NCI-H226 (cell line): Measurements from ENCODE around the gene SUB1.
"Not testable (repeated sequence)": the region's sequence is repeated elsewhere in the genome, so short reads cannot be mapped to it uniquely, and the experiment has no call there.

ENCODE experiments used
- DNase-seq: peaks from one replicate; pipeline ENCODE4 v3.0.0-alpha.2; 2015

Gene SUB1

DNA sequence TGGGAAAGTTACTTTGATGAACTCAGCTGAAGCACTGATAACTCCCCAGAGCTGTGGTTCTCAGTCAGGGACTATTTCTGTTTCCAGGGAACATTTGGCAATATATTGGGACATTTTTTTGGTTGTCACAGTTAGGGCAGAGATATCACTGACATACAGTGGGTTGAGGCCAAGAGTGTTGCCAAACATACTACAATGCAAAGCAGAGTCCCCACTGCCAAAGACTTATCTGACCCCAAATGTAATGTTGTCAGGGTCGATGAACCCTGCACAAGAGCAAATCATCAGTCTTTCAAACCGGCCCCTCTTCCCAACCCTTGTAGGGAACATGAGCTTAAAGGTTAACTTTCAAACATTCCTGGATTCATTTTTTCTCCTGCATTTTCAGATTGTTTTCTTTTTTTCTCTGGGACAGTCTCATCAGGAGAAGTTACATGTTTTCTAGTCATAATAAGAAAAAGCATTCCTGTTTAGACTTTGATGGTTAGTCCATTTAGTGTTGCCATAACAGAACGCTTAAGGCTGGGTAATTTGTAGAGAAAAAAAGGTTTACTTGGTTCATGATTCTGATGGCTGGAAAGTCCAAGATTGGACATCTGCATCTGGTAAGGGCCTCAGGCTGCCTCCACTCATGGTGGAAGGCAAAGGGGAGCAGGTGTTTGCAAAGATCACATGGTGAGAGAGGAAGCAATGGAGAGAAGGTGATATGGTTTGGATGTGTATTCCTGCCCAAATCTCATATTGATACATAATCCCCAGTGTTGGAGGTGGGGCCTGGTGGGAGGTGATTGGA lies 18.8 kb upstream of the SUB1 start:
- DNase-seq: no peak

DNA sequence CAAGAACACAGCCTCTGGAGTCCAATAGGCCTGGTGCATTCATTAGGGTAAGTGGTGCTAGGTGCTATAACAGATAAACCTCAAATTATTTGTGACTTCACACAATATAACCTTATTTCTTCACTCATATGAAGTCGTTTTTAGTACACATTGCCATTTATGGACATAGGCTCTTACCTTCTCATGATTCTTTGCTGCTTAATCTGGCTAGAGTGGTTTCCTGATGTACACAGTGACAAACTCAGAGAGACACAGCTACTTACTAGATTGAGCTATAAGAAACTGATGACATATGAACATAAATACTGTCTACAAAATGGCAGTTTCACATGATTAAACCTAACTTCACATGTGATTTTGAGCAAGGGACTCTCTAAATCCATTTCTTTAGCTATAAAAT lies 14.2 kb upstream of the SUB1 start:
- no peak for DNase-seq

DNA sequence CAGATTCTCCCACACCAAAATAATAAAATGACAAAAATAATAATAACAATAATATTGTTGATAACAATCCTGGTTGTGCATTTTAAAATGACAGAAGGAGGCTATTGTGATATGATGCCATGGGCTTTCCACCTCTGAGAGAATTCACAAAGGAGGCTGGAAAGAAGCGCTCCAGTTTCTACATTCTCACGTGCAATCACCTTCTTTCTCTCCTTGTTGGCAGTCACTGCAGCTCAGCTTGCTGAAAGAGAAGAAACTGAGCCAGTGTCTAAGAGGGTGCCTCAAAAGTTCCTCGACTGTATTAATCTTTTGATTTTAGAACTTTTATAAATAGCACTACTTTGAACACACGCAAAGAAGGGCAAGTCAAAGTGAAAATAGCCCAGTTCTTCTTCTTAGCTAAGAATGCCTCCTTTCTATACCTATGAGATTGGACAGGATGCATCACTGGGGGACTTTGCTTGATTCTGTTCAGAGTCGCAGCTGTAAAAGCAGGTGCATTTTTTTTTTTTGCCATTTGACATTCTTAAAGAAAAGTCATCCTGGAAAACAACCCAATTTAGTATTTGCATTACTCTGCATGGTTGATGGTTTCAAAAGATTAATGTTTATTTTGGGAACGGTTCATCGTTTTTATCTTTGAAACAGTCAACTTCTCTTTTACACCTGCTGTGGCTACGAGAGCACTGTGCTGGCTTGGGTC lies 12.4 kb upstream of the SUB1 start:
- DNase-seq: no peak

DNA sequence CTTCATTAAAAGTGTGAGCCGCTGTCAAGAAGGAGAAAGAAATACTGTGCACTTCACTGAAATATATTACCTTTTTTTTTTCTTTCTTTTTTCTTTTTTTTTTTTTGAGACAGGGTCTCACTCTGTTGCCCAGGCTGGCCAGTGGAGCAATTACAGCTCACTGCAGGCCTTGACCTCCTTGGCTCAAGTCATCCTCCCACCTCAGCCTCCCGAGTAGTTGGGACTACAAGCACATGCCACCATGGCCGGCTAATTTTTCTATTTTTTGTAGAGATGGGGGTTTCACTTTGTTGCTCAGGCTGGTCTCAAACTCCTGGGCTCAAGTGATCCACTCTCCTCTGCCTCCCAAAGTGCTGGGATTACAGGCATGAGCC lies 11.9 kb upstream of the SUB1 start:
- DNase-seq: not testable (repeated sequence)

DNA sequence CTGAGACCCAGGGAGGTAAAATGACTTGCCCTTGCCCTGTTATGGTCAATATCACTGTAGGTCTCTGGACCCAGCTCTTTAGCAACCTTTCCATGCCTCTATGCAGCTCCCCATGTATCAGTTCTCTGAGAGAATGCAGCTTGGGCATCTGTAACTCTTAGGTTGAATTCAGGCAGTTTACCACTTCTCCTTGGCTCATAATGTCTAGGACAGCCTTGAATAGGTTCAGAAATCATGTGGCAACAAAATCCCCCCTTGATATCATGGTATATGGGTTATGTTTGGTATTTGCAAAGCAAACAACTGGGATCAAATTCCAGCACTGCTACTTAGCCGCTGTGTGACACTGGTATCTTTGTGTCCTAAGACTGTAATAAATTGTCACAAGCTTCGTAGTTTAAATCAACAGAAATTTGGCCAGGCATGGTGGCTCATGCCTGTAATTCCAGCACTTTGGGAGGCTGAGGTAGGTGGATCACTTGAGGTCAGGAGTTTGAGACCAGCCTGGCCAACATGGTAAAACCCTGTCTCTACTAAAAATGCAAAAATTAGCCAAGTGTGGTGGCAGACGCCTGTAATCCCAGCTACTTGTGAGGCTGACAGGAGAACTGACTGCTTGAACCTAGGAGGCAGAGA lies 10.7 kb upstream of the SUB1 start:
- no peak for DNase-seq

DNA sequence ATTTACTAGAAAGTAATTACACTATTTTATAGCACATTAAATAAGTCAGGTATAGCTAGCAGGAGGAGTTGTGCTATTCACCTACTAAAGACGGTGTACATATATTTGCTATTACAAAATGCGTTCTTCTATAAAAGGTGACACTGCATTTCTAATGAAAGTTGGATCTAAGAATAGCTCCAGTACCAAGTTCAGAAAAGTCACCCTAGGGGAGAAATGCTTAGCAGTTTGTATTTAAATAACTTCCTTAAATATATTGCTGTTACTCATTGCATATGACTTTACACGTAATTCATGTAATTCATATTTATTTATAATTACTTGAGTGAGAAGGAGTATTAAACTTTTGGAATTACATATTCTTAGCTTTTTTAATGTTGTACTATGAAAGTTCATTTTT lies 7.0 kb upstream of the SUB1 start:
- no peak for DNase-seq

DNA sequence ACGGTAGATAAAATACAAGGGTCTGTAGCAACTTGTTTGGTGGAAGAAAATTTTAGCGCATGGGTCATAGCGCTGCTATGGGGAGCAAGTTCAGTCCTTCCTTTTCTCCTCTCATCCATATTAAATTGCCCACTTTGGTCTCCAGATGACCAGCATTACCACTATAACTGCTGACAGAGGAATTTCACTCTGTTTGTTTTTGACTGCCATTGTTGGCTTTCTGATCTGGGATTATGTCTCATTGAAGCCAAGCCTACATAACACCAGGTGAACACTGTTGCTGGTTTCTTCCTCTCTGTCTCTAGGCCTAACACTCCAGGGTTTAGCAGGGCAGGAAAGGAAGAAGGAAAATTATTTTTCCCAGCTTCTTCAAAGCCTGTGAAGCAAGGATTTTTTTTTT lies 6.6 kb upstream of the SUB1 start:
- DNase-seq: no peak

DNA sequence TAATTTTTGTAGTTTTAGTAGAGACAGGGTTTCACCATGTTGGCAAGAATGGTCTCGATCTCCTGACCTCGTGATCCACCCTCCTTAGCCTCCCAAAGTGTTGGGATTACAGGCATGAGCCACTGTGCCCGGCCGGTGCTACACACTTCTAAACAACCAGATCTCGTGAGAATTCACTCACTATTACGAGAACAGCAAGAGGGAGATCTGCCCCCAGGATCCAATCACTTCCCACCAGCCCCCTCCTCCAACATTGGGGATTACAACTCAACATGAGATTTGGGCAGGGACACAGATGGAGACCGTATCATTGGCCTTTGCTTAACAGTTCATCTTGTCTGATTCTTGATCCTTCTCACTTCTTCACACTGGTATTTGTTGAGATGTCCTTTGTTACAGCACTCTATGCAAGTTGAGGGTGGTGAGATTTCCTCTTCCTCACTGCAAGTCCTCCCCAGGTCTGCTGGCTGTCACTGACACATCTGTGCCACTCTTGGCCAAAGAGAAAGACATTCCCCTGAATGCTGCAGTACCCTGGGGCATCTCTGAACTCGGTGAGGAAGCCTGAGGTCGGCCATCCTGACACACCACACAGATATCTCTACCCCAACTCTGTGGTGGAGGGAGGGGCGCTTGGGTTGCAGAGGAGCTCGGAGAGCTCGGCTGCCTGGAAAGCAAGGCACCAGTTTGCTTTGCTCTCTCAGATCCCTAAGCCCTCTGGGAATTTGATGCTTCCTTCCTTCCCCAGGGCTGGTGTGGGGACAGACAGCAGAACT lies 4.2 kb upstream of the SUB1 start:
- DNase-seq: no peak

DNA sequence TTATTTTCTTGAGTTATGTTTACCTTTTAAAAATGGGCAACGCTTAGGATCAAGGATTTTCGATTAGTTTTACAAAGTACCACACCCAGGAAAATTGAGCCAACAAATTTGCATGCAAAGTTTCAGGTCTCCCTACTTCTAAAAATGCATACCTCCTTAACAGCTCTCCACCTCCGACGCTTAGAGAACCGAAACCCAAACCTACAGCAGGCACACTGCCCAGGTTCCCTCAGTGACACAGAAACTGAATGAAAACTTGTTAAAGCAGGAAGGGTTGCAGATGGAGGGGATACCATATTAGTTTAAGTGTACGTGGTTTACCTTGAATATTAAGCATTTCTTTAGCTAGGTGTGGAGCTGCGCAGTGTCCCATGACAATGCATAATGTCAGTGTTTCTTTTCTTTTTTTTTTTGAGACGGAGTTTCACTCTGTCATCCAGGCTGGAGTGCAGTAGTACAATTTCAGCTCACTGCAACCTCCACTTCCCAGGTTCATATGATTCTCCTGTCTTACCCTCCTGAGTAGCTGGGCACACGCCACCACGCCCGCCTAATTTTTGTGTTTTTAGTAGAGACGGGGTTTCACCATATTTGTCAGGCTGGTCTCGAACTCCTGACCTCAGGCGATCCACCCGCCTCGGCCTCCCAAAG lies 1.6 kb upstream of the SUB1 start:
- no peak for DNase-seq

DNA sequence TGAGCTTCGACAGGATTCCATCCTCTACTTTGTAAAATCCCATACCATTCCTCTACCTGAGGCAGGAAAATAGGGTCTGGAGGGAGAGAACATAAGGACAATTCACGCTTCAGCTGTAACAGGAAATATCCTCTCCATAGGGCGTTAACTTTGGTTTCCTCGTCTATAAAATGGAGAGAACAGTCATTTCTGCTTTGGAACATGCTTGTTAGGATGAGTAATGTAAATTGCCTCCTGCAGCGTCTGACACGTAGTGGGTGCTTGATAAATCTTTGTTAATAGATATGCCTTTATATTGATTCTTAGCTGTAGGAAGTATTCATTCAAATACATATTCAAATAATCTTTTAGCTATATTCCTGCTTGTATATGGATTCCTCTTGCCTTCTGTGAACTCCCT lies 711 bp upstream of the SUB1 start:
- no peak for DNase-seq

DNA sequence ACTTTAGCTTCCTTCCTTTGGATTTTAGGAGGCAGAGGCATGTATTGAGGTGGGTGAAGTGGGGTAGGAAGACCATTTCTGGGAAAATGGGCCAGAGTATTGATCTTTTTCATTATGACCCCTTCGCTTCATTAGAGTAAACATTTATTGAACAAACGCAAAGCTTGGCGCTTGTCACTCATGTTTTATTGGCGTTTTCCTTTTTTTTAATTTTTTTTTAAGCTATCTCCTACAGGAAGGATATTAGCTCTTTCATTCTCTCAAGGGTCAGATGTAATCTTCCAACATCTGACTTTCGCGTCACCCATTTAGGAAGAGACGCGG lies 273 bp upstream of the SUB1 start:
- DNase-seq: no peak

DNA sequence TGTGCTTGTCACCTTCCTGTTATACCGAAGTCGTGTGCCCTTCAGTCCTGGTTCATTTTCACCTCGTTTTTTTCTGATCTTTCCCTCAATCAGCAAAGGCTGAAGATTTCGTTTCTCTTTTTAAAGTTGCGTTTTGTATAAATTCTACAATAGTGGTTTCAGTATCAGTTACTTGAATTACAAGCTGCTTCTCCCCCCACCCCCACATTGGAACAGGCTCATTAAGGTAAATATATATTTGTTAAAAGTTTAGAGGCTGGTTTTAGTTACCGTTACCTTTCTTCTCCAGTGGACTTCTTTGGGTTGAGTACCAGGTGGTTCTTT lies 881 bp downstream of the SUB1 start:
- no peak for DNase-seq

DNA sequence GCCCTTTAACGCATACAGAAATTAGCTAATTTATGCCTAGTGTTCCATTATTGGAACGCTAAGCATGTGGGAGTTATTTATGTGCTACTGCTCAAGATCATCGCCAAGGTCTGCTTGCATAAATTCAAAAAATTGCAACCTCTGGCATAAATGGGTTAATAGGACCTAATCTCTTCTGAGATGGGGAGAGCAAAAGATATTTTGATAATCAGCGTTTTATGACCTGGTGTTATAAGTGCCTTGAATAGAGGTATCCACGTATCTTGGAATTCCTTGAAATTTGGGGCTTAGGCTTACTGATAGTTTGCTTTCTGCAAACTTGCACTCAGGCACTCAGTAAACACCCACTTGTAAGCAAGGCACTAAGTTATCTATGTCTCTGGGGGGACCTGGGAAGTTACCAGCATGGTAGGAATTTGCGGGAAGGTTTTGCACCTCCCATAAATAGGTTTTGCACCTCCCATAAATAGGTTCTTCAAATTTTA lies 1.8 kb downstream of the SUB1 start:
- no peak for DNase-seq

DNA sequence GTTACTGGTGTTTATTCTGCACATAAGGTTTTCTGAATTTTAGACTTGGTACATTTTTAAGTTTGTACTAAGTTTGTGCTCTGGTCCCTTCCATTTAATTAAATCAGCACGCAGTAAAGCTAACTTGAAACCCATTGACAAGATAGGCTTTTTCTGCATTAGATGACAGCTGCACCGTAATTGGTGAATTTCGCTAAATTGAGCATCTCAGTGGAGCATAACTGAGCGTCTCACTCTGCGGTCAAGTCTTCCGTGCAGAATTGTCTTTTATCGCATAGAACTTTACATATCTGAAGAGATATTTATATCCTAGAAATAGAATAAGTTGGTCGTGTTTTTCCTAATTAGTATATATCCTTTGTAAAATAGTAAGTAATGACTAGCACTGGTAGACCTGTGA lies 4.1 kb downstream of the SUB1 start:
- DNase-seq: no peak

DNA sequence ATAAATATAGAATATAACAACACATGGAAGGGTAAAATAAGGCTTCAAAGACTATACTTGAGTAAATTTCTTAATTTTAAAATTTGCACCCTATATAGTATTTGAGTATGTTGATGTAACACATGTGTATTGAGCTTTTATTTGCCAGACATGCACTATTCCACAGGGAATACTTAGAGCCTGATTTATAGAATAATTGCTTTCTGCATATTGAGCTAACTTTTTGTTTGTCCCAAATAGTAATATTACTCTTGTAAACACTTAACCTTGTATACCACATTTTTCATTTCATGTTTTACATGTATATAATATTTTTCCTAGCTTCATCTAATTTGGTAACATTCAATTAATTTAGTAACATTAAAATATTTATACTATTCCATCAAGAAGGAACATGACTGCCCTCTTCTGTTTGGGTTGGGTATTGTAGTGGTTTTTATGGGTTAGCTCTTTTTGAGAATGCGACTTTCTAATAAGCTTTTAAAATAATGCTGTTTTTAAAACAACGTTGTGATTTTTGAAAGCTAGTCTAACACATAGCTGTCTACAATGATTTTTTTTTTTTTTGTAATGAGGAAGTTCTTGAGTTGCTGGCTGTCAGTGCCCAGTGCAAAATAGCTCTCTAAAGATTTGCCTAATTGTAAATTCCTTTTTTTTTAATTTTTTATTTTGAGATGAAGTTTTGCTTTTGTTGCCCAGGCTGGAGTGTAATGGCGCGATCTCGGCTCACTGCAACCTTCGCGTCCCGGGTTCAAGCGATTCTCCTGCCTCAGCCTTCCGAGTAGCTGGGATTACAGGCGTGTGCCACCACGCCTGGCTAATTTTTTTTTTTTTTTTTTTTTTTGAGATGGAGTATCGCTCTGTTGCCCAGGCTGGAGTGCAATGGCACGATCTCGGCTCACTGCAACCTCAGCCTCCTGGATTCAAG lies 4.8 kb downstream of the SUB1 start:
- DNase-seq: no peak

DNA sequence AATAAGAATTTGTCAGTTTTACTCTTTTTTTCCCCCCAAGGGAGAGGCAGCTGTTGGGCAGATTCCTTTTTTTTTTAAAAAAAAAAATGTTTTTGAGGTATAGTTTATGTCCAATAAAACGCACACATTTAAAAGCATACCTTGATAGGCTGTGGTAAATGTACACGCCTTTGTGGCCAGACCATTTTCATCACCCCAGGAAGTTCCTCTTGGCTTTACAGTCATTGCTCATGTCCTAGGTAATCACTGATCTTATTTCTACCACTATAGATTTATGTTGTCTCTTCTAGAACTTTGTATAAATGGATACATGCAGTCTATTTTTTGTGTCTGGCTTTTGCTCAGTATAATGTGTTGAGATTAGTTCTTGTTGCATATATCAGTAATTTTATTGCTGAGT lies 9.8 kb downstream of the SUB1 start:
- DNase-seq: no peak

DNA sequence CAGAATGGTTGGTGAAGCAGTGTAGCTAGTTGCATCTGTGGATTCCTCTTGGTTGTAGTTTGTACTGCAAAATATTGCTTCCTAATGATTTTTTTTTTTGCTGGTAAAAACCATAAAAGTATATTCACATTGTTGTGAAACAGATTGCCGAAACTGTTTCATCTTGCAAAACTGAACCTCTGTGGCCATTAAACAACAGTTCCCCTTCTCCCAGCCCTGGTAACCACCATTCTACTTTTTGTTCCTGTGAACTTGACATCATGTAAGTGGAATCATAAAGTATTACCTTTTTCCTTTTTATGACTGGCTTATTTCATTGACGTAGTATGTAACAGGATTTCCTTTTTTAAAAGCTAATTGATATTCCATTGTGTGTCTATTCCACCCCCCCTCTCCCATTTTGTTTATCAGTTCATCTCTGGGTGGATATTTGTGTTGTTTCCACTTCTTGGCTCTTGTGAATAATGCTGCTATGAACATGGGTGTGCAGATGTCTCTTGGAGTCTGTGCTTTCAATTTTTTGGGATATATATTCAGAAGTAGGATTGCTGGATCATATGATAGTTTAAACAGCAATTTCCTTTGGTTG lies 11.8 kb downstream of the SUB1 start:
- DNase-seq: no peak

DNA sequence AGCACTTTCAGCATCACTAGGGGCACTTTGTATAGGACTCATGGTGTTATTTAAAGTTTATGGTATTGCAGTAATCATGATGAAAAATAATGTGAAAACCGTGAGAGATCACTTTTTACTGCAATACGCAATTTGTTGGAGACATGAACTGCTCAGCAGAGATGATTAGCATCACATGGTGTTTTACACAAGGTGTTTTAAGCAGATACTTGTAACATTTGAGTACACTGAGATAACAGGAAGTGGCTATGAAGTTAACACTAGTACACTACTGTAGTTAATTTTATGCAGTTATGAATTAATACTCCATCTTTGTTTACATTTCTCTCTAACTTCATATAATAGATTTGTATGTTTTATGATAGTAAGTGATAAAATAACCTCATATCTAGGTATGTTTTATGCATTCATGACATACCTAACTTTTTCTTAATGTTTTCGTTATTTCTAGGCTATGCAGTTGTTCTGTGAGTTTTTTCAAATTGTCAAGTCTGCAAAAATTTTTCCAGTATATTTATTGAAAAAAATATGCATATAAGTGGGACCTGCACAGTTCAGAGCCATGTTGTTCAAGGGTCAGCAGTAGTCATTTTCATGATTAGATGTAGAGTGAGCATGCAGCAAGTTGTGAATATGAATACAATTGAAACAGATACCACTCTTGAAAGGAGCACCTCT lies 13.0 kb downstream of the SUB1 start:
- no peak for DNase-seq

DNA sequence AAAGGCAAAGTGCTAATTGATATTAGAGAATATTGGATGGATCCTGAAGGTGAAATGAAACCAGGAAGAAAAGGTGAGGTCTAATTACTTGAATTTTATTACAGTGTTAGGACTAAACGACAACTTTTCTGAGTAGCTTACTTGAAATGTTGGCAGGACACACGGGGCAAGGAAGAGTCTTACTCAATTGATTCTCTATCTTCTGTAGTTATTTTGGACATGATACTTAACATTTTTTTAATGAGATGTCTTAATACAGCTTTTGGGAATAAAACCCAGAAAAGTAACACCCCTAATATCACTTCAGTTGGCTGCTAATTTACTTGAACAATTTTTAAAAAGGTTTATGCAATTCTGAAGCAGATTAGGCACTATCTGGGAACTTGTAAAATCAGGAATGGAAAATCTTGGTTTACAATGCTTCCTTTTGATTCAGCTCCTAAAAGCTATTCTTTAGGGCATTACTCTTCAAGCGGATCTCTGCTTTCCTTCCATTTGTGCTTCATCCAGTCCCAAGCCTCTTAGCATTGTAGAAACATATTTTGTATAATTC lies 13.7 kb downstream of the SUB1 start:
- no peak for DNase-seq

DNA sequence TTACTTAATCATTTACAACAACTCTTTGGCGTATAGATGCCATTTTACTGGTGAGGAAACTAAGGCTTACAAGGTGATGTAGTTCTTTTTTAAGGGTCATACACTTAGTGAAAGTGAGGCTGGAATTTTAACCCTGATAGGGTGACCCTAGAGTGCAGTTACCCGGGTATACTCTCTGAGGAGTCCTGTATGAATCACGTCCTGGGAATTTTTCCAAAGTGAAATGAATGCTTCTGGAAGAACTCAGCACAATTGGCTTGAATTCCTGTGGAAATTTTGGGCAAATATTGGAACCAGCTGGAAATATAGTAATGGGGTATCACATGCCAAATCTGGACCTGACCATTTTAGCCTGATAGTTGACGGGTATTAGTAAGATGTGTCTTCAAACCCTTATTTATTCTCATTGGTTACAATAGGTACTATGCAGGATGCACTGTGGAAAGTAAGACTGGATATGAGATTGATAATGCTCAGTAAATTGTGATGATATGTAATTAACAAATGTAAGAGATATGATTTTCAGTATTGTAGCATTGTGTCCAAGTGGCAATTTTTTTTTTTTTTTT lies 14.8 kb downstream of the SUB1 start:
- peak; percentile 89 for DNase-seq
